SK-N-SH treated with all-trans-retinoic acid at 6 μM for 48 hours (cell line): ENCODE results near the gene CSF1R.

Source experiments
- ATAC-seq: fragments of 200-7000 bp; cut with Tn5 transposase; 3 replicates; pipeline ENCODE4 v1.9.1; 2020; ENCODE audit warnings: mild to moderate bottlenecking, moderate library complexity
- ARNTL ChIP-seq: fragments of 450-650 bp; formaldehyde crosslinking; IDR thresholded peaks from 2 replicates; pipeline ENCODE4 v1.5.0; 2020; ENCODE audit warnings: low read depth, mild to moderate bottlenecking, moderate library complexity, borderline replicate concordance
- BACH2 ChIP-seq: fragments of 250-450 bp; sonication (Bioruptor Pico); IDR thresholded peaks from 2 replicates; pipeline ENCODE4 v1.9.0; 2021; ENCODE audit warnings: mild to moderate bottlenecking, borderline replicate concordance
- CSDC2 ChIP-seq: fragments of 250-450 bp; sonication (Bioruptor Pico); IDR thresholded peaks from 2 replicates; pipeline ENCODE4 v1.5.0; 2020; ENCODE audit warnings: mild to moderate bottlenecking, moderate library complexity
- ESRRG ChIP-seq: fragments of 250-450 bp; sonication (Bioruptor Pico); IDR thresholded peaks from 2 replicates; pipeline ENCODE4 v1.6.1; 2021; ENCODE audit warnings: mild to moderate bottlenecking
- GLIS3 ChIP-seq: fragments of 250-450 bp; sonication (Bioruptor Pico); IDR thresholded peaks from 2 replicates; pipeline ENCODE4 v1.5.0; 2020; ENCODE audit warnings: mild to moderate bottlenecking, moderate library complexity
- ISL1 ChIP-seq: fragments of 250-450 bp; sonication (Bioruptor Pico); IDR thresholded peaks from 2 replicates; pipeline ENCODE4 v2.1.2; 2022; ENCODE audit warnings: mild to moderate bottlenecking, moderate library complexity
- OSR1 ChIP-seq: fragments of 250-450 bp; sonication (Bioruptor Pico); IDR thresholded peaks from 2 replicates; pipeline ENCODE4 v1.8.0; 2022; ENCODE audit warnings: moderate library complexity, mild to moderate bottlenecking, inconsistent platforms
- PPARA ChIP-seq: fragments of 250-450 bp; sonication (Bioruptor Pico); IDR thresholded peaks from 2 replicates; pipeline ENCODE4 v1.5.0; 2020; ENCODE audit warnings: mild to moderate bottlenecking, borderline replicate concordance
- RARB ChIP-seq: fragments of 250-450 bp; sonication (Bioruptor Pico); IDR thresholded peaks from 2 replicates; pipeline ENCODE4 v1.8.0; 2021; ENCODE audit warnings: mild to moderate bottlenecking, moderate library complexity
- SNAI2 ChIP-seq: fragments of 250-450 bp; sonication (Bioruptor Pico); IDR thresholded peaks from 2 replicates; pipeline ENCODE4 v1.5.0; 2020; ENCODE audit warnings: mild to moderate bottlenecking, moderate library complexity
- TCF4 ChIP-seq: fragments of 250-450 bp; sonication (Bioruptor Pico); IDR thresholded peaks from 2 replicates; pipeline ENCODE4 v1.8.0; 2021; ENCODE audit warnings: mild to moderate bottlenecking, moderate library complexity, borderline replicate concordance
- TOX ChIP-seq: fragments of 250-450 bp; sonication (Bioruptor Pico); IDR thresholded peaks from 2 replicates; pipeline ENCODE4 v1.8.0; 2021; ENCODE audit warnings: mild to moderate bottlenecking, moderate library complexity, borderline replicate concordance
- ZC3H10 ChIP-seq: fragments of 250-450 bp; sonication (Bioruptor Pico); IDR thresholded peaks from 2 replicates; pipeline ENCODE4 v1.5.1; 2021; ENCODE audit warnings: mild to moderate bottlenecking, moderate library complexity
- ZFP30 ChIP-seq: fragments of 450-650 bp; formaldehyde crosslinking; IDR thresholded peaks from 2 replicates; pipeline ENCODE4 v1.5.0; 2022; ENCODE audit warnings: mild to moderate bottlenecking, moderate library complexity
- ZNF565 ChIP-seq: fragments of 450-650 bp; formaldehyde crosslinking; conservative IDR thresholded peaks from 2 replicates; pipeline ENCODE4 v1.5.0; 2020; ENCODE audit warnings: low read depth, mild to moderate bottlenecking, moderate library complexity
- ZNF70 ChIP-seq: fragments of 450-650 bp; formaldehyde crosslinking; IDR thresholded peaks from 2 replicates; pipeline ENCODE4 v1.5.0; 2020; ENCODE audit warnings: mild to moderate bottlenecking, moderate library complexity
- ZNF8 ChIP-seq: fragments of 450-650 bp; formaldehyde crosslinking; IDR thresholded peaks from 2 replicates; pipeline ENCODE4 v1.5.0; 2020; ENCODE audit warnings: mild to moderate bottlenecking, moderate library complexity
- TF ChIP-seq, protein P1 (sequence below): fragments of 250-450 bp; sonication (Bioruptor Pico); IDR thresholded peaks from 2 replicates; pipeline ENCODE4 v1.5.0; 2020; ENCODE audit warnings: mild to moderate bottlenecking, moderate library complexity
- TF ChIP-seq, protein P2 (sequence below): fragments of 250-450 bp; sonication (Bioruptor Pico); IDR thresholded peaks from 2 replicates; pipeline ENCODE4 v1.8.0; 2020; ENCODE audit warnings: mild to moderate bottlenecking, moderate library complexity, borderline replicate concordance
- TF ChIP-seq, protein P3 (sequence below): fragments of 250-450 bp; sonication (Bioruptor Pico); IDR thresholded peaks from 2 replicates; pipeline ENCODE4 v1.5.1; 2020; ENCODE audit warnings: low read depth, mild to moderate bottlenecking, moderate library complexity
- TF ChIP-seq, protein P4 (sequence below): fragments of 250-450 bp; sonication (Bioruptor Pico); IDR thresholded peaks from 2 replicates; pipeline ENCODE4 v1.5.1; 2021; ENCODE audit warnings: mild to moderate bottlenecking, moderate library complexity

Gene CSF1R

DNA sequence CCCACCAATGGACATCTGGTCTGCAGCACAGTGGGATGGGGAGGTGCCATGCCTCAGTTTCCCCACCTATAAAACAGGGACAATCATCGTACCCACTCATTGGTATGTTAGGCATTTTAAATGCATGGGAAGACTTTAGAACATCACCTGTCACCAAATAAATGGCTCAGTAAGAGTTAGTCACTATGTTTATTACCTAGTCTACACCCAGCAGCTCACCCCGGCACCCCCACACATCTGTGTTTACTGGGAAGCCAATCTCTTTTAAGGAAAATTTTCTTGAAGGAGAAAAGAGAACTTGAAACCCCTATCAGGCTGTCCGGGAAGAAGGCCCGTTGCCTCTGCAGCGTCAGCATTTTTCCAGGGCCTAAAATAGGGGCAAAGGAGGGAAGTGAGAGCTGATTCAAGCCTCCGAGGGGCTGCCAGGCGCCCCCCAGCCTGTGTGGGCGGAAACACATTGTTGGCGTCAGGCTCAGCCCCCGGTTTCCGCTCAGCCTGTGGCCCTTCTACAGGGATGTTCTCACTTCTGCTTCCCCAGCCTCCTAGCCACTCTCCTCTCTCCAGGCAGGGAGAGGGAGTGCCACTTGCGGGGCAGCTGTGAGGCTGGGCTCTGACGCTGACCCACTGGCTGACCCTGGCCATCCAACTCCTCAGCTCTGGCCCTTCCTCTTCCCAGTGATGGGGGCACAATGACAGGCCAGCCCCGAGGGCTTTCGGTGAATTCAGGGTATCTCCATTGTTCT is 4.6 kb downstream of the CSF1R start:
- no peak for ATAC-seq
- TF ChIP-seq ZFP30 (CRISPR knock-in tag) (no peak), OSR1 (CRISPR knock-in tag) (no peak), ZNF565 (CRISPR knock-in tag) (no peak), ESRRG (CRISPR knock-in tag) (no peak), GLIS3 (CRISPR knock-in tag) (no peak), CSDC2 (CRISPR knock-in tag) (no peak), TOX (CRISPR knock-in tag) (no peak), SNAI2 (CRISPR knock-in tag) (no peak)
- TF ChIP-seq, protein P1, sequence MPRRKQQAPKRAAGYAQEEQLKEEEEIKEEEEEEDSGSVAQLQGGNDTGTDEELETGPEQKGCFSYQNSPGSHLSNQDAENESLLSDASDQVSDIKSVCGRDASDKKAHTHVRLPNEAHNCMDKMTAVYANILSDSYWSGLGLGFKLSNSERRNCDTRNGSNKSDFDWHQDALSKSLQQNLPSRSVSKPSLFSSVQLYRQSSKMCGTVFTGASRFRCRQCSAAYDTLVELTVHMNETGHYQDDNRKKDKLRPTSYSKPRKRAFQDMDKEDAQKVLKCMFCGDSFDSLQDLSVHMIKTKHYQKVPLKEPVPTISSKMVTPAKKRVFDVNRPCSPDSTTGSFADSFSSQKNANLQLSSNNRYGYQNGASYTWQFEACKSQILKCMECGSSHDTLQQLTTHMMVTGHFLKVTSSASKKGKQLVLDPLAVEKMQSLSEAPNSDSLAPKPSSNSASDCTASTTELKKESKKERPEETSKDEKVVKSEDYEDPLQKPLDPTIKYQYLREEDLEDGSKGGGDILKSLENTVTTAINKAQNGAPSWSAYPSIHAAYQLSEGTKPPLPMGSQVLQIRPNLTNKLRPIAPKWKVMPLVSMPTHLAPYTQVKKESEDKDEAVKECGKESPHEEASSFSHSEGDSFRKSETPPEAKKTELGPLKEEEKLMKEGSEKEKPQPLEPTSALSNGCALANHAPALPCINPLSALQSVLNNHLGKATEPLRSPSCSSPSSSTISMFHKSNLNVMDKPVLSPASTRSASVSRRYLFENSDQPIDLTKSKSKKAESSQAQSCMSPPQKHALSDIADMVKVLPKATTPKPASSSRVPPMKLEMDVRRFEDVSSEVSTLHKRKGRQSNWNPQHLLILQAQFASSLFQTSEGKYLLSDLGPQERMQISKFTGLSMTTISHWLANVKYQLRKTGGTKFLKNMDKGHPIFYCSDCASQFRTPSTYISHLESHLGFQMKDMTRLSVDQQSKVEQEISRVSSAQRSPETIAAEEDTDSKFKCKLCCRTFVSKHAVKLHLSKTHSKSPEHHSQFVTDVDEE (CRISPR knock-in tag) = no peak
- TF ChIP-seq, protein P2, sequence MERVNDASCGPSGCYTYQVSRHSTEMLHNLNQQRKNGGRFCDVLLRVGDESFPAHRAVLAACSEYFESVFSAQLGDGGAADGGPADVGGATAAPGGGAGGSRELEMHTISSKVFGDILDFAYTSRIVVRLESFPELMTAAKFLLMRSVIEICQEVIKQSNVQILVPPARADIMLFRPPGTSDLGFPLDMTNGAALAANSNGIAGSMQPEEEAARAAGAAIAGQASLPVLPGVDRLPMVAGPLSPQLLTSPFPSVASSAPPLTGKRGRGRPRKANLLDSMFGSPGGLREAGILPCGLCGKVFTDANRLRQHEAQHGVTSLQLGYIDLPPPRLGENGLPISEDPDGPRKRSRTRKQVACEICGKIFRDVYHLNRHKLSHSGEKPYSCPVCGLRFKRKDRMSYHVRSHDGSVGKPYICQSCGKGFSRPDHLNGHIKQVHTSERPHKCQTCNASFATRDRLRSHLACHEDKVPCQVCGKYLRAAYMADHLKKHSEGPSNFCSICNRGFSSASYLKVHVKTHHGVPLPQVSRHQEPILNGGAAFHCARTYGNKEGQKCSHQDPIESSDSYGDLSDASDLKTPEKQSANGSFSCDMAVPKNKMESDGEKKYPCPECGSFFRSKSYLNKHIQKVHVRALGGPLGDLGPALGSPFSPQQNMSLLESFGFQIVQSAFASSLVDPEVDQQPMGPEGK (CRISPR knock-in tag) = no peak
- TF ChIP-seq, protein P3, sequence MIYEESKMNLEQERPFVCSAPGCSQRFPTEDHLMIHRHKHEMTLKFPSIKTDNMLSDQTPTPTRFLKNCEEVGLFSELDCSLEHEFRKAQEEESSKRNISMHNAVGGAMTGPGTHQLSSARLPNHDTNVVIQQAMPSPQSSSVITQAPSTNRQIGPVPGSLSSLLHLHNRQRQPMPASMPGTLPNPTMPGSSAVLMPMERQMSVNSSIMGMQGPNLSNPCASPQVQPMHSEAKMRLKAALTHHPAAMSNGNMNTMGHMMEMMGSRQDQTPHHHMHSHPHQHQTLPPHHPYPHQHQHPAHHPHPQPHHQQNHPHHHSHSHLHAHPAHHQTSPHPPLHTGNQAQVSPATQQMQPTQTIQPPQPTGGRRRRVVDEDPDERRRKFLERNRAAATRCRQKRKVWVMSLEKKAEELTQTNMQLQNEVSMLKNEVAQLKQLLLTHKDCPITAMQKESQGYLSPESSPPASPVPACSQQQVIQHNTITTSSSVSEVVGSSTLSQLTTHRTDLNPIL (CRISPR knock-in tag) = no peak
- TF ChIP-seq, protein P4, sequence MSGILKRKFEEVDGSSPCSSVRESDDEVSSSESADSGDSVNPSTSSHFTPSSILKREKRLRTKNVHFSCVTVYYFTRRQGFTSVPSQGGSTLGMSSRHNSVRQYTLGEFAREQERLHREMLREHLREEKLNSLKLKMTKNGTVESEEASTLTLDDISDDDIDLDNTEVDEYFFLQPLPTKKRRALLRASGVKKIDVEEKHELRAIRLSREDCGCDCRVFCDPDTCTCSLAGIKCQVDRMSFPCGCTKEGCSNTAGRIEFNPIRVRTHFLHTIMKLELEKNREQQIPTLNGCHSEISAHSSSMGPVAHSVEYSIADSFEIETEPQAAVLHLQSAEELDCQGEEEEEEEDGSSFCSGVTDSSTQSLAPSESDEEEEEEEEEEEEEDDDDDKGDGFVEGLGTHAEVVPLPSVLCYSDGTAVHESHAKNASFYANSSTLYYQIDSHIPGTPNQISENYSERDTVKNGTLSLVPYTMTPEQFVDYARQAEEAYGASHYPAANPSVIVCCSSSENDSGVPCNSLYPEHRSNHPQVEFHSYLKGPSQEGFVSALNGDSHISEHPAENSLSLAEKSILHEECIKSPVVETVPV (CRISPR knock-in tag) = no peak

DNA sequence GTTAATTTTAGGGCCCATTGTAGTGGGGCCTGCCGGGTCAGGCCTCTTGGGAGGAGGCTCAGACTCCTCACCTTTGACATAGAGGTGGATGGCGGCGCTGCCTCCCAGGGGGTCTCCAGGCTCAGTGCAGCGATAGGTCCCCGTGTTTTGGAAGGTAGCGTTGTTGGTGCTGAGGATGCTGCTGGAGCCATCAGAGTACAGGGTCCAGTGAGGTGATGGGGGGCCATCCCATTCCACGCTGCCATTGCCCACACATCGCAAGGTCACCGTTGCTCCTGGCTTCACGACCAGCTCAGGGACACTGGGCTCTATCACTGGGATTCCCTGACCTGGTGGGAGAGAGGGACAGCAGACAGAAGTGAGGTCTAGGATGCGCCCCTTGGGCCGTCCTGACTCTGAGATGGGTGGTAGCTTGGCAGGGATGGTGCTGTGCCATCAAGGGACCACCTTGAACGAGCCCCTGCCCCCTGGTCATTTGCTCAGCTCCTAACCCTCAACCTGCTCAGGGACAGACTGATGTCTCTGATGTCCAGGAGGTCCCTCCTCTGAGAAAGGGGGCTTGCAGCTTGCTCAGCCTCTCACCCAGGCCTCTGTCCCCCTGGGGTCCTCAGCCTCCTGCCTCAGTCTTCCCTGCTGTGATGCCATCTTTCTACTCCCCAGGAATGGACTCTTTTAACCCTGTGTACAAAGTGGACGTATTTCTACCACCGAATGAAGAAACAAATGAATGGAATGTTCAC is 5.5 kb downstream of the CSF1R start:
- TF ChIP-seq ESRRG (CRISPR knock-in tag) = no peak
- no peak for TF ChIP-seq PPARA (CRISPR knock-in tag)
- TF ChIP-seq ZFP30 (CRISPR knock-in tag) = no peak
- TF ChIP-seq ISL1 (CRISPR knock-in tag) = no peak
- TF ChIP-seq, protein P3 (CRISPR knock-in tag) = no peak
- TF ChIP-seq ARNTL (CRISPR knock-in tag) = no peak
- TF ChIP-seq TCF4 (CRISPR knock-in tag) = no peak
- no peak for ATAC-seq

DNA sequence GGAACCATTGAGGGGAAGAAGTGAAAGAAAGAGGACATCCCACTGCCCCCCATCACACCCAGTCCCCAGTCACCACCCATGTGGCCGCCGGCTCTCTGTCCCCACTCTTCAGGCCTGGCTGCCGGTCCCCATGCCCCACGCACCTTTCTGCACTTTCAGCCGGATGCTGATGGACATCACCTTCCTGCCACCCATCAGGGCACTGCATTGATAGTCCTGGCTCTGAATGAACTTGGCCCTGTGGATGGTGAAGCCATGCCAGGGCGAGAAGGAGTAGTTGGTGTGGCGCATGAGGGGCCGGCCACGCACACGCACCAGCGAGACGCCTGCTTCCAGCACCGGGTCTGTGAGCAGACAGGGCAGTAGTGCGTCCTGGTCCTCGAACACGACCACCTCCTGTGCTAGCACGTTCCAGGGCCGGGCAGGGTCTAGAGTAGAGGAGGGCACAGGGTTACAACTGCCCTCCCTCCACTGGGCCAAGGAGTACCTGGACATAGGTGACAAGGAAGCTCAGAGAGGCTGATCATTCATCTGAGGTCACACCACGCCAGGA is 6.4 kb downstream of the CSF1R start:
- TF ChIP-seq ZNF8 (CRISPR knock-in tag) (no peak), TOX (CRISPR knock-in tag) (no peak), OSR1 (CRISPR knock-in tag) (no peak), BACH2 (CRISPR knock-in tag) (no peak), ZFP30 (CRISPR knock-in tag) (no peak), ZNF70 (CRISPR knock-in tag) (no peak), ZC3H10 (no peak), ESRRG (CRISPR knock-in tag) (no peak), GLIS3 (CRISPR knock-in tag) (no peak), RARB (no peak)
- no peak for ATAC-seq
